Breast epithelium (tissue), 3 donors: Measurements from ENCODE around the gene SGCB.

ENCODE experiments used
- POLR2A ChIP-seq: fragments of 450-650 bp; IDR thresholded peaks from one replicate; pipeline ENCODE4 v1.6.1; 2016; ENCODE audit warnings: antibody characterized with exemption, mild to moderate bottlenecking, moderate library complexity
- TF ChIP-seq, protein P1 (sequence below), 3 donors: fragments of 450-650 bp; IDR thresholded peaks; one replicate each; pipeline ENCODE4 v1.5.1; 2016 to 2017; ENCODE audit warnings: antibody characterized with exemption in 3 of 3, mild to moderate bottlenecking in 3 of 3, moderate library complexity in 3 of 3

GRCh38 chr4:52037689-52038102 is 403 bp downstream of the SGCB start:
- TF ChIP-seq, protein P1, sequence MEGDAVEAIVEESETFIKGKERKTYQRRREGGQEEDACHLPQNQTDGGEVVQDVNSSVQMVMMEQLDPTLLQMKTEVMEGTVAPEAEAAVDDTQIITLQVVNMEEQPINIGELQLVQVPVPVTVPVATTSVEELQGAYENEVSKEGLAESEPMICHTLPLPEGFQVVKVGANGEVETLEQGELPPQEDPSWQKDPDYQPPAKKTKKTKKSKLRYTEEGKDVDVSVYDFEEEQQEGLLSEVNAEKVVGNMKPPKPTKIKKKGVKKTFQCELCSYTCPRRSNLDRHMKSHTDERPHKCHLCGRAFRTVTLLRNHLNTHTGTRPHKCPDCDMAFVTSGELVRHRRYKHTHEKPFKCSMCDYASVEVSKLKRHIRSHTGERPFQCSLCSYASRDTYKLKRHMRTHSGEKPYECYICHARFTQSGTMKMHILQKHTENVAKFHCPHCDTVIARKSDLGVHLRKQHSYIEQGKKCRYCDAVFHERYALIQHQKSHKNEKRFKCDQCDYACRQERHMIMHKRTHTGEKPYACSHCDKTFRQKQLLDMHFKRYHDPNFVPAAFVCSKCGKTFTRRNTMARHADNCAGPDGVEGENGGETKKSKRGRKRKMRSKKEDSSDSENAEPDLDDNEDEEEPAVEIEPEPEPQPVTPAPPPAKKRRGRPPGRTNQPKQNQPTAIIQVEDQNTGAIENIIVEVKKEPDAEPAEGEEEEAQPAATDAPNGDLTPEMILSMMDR (IDR thresholded peaks at IDR 0.05): no peak
- TF ChIP-seq POLR2A: no peak
